GM13976 (cell line): Measurements from ENCODE around the gene FAM234A.

ENCODE experiments used
- DNase-seq: peaks from one replicate; pipeline ENCODE4 v3.0.0; 2012; ENCODE audit warnings: low spot score
- in situ Hi-C: fragments of 300-500 bp; cut with MboI; formaldehyde crosslinking; loops from one replicate; pipeline ENCODE4 v1.12.0; 2022; ENCODE audit warnings: low sequenced_read_pairs, mixed read lengths, inconsistent platforms; ENCODE audit not compliant: unreplicated experiment
- TF ChIP-seq, protein P1 (sequence below): IDR thresholded peaks from 2 replicates; pipeline ENCODE4 v1.5.1; 2012; ENCODE audit warnings: borderline replicate concordance, mild to moderate bottlenecking; ENCODE audit not compliant: insufficient read depth; ENCODE audit errors: extremely low read depth, missing control alignments, control extremely low read depth

Gene FAM234A

DNA sequence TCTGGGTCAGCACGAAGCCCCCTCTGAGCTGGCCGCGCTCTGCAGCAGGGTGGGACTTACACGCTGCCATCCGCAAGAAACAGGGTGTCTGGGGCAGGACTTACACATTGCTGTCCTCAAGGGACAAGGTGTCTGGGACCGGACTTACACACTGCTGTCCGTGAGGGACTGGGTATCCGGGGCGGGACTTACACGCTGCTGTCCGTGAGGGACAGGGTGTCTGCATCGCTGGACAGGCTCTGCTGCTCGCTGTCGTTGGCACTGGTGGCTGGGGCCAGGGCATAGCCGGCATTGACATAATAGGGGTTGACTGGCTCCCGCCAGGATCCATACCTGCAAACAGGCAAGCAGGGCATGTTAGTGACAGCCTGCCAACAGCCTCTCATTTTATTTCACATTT is 79.7 kb downstream of the FAM234A start:
- DNase-seq = no peak
- in situ Hi-C loops = no loop called here
- TF ChIP-seq, protein P1, sequence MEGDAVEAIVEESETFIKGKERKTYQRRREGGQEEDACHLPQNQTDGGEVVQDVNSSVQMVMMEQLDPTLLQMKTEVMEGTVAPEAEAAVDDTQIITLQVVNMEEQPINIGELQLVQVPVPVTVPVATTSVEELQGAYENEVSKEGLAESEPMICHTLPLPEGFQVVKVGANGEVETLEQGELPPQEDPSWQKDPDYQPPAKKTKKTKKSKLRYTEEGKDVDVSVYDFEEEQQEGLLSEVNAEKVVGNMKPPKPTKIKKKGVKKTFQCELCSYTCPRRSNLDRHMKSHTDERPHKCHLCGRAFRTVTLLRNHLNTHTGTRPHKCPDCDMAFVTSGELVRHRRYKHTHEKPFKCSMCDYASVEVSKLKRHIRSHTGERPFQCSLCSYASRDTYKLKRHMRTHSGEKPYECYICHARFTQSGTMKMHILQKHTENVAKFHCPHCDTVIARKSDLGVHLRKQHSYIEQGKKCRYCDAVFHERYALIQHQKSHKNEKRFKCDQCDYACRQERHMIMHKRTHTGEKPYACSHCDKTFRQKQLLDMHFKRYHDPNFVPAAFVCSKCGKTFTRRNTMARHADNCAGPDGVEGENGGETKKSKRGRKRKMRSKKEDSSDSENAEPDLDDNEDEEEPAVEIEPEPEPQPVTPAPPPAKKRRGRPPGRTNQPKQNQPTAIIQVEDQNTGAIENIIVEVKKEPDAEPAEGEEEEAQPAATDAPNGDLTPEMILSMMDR = no peak

DNA sequence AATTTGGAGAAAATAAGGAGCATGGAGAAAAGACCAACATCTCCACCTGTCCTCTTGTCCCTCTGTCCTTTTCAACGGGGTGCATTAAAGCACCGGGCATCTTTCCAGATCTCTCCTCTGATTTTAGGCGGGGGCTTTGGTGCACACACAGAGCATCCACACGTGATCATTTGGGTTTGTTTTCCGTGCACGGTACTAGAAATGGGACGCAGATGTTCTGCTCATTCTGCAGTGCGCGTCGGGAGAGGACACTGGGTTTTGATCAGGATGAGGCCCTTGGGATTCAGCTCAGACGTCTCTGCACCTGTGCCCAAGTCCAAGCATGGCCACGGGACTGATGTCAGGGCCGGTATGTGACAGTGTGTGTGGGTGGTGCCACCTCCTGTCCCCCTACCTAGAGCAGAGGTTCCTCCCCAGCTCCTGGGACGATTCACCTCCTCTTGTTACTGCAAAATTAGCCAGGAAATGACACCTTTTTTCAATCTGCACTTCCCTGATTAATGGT is 80.2 kb downstream of the FAM234A start:
- TF ChIP-seq, protein P1 = no peak
- no peak for DNase-seq
- in situ Hi-C loops = no loop called here
